Activated gamma-delta T cell treated with Interleukin-2 at 50 U/mL for 16 hours (primary cell): ENCODE data around the gene SCRN2.

Experiments used
- DNase-seq: peaks from one replicate; pipeline ENCODE4 v3.0.0-alpha.2; 2020

Gene SCRN2

GRCh38 chr17:47802341-47803022 is 38.6 kb downstream of the SCRN2 start:
- peak; percentile 62 for DNase-seq

- DNase-seq, result no peak
Measured at GRCh38 chr17:47801906-47802305, 39.2 kb downstream of the SCRN2 start.

DNA sequence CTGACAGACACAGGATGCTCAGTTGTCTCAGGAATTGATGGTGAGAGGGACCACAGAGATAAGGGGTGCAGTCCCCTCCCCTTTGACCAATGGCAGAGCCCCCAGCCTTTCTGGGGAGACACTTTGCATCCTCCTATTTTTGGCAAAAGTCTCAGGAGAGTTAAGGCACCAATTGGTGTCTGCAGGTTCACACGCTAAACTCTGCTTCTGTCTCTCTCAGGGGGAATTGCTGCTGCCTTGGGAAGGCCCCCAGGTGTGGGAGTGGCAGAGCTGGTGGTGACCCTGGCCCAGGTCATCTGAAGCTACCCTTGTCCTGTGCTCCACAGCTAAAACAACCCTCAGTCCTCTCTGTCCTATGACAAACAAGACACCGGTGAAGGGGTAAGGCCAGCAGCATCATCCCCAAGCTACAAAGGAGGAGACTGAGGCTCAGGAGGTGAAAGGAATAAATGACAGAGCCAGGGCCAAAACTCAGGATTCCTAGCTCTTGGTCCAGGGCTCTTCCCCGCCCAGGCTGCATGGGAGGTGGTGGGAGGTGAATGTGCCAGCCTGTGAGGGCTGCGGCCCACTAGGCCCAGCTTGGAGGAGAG is 39.8 kb downstream of the SCRN2 start:
- no peak for DNase-seq

DNA sequence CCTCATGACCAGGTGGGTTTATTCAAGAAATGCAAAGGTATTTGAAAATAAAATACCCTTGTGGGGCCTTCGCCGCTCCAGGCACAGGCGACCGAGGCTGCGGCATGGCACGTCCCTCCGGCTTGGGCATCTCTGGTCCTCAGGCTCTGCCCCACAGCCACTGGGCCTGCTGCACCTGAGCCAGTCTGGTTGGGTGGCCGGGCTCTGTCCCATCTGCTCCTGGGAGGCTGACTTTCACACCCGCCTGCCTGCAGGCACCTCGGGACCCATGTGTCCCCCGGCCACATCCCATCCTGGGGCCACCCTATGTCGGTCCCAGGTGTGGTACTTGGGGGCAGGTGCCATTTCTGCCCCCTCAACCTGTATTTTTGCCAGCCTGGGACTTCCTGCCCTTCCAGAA is 40.4 kb downstream of the SCRN2 start:
- no peak for DNase-seq

GRCh38 chr17:47797797-47798196 is 43.3 kb downstream of the SCRN2 start:
- DNase-seq, result no peak

GRCh38 chr17:47792979-47793378 is 48.1 kb downstream of the SCRN2 start:
- DNase-seq, result no peak

- DNase-seq, result no peak
Measured at GRCh38 chr17:47792457-47792856, 48.6 kb downstream of the SCRN2 start.

DNA sequence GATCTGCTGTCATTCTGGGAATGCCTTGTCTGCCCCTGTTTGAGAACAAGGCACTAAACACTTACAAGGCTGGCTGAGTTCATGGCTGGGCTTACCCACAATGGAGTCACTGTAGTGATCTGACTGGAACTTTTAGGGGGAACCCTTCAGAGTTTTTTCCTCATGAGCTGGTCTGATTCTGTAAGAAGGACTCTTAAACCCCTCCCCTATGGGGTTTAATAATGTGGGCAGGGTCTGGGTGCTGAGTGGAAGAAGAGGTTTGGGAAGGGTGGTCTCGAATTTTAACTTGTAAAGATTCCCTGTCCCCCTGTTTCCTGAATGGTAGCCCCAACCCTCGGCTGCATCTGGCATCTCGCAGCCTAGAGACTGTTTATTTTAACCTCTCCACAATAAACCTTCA is 50.0 kb downstream of the SCRN2 start:
- no peak for DNase-seq

DNA sequence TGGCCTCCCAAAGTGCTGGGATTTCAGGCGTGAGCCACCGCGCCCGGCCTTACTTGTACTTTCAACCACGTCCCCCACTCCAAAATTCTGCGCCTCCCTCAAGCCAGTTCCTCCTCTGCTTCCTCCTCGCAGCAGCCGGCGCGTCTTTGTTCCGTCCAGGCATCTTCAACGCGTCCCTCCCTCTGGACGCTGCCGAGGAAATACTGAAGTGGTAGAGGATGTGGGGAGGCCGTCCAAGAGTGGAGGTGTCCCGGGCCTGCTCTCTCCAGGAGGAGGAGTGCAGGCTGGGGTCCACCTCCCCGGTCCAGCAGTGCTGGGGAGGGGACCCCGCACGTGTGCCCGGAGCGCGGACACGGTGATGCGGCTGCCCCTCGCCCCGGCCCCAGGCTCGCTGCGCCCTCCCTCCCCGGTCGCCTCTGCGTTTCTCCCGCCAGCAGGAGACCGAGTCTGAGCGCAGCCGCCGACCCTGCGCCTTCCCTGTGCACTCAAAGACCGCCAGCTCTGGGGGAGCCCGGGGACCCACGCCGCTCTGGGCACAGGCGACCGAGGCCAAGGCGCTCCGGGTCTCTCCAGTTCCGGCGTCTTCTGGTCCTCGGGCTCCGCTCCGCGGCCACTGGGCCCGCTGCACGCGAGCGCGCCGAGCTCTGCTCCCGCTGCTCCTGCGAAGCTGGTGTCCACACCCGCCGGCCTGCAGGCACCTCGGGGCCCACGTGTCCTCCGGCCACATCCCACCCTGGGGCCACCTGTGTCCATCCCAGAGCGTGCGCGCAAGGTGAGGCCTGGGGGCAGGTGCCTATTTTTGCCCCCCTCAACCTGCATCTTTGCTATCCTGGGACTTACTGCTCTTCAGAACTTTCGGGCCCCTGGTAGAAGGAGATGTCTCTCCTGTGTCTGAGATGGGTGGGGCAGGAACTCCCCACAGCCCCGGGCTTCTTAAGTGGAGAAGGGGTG is 51.2 kb downstream of the SCRN2 start:
- DNase-seq, result peak; percentile 41
